ENCODE results near the gene IL17D.

IL17D gene

DNA sequence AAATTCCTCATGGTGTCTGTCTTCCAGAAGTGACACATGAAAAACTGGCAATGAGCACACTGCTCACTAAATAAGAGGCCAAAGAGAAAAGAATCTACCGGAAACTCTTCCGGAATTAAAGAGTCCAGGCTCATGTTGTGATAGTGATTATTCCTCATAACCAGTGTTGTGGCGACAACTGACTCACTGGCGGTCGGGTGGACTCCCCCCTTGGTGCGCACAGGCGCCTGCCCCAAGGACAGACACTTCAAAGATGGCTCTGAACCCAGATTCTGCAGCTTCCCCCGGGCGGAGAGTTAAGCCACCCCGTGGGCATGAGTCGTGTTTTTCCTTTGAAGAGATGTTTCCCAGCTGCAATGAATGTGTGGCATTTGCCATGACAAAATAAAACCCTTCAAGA, 10.3 kb downstream of the IL17D start:
- H3K4me1 ChIP-seq, result peaks cover 2% of the 10 kb centered on the region; the same call in 1 of the 2 replicates
- TF ChIP-seq, protein P1, sequence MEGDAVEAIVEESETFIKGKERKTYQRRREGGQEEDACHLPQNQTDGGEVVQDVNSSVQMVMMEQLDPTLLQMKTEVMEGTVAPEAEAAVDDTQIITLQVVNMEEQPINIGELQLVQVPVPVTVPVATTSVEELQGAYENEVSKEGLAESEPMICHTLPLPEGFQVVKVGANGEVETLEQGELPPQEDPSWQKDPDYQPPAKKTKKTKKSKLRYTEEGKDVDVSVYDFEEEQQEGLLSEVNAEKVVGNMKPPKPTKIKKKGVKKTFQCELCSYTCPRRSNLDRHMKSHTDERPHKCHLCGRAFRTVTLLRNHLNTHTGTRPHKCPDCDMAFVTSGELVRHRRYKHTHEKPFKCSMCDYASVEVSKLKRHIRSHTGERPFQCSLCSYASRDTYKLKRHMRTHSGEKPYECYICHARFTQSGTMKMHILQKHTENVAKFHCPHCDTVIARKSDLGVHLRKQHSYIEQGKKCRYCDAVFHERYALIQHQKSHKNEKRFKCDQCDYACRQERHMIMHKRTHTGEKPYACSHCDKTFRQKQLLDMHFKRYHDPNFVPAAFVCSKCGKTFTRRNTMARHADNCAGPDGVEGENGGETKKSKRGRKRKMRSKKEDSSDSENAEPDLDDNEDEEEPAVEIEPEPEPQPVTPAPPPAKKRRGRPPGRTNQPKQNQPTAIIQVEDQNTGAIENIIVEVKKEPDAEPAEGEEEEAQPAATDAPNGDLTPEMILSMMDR (IDR thresholded peaks at IDR 0.05; ENCODE audit: low read depth, low read length), result no peak
- DNase-seq, result no peak
- no peaks in the 10 kb centered on the region for H3K27me3 ChIP-seq
- H3K4me3 ChIP-seq (ENCODE audit: low read depth, low read length), result no peak overlapping the region
- no peaks in the 10 kb centered on the region for H3K9me3 ChIP-seq
- no peaks in the 10 kb centered on the region for H3K36me3 ChIP-seq

DNA sequence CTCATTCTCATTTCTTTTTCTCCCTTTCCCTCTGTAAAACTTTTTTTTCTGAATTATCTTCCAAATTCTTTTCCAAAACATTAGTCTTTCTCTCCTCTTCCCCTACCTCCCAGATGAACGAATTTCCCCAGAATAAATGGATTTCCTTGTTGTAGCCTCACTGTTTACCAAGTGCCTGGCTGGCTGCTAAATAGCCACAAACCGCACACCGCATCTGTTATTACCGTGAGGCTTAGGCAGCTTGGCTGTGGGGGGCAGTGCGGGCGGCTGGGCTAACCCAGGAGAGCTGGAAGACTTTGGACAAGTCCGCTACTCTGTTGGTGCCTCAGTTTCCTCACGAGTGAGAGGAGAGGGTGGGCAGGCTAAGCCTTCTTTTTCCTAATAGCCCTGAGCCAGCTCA, 10.7 kb downstream of the IL17D start:
- DNase-seq, result no peak
- Histone ChIP-seq H3K27me3 (no peaks in the 10 kb centered on the region), H3K4me1 (peaks cover 2% of the 10 kb centered on the region; the same call in 1 of the 2 replicates), H3K36me3 (no peaks in the 10 kb centered on the region), H3K9me3 (no peaks in the 10 kb centered on the region), H3K4me3 (ENCODE audit: low read depth, low read length) (no peak overlapping the region)
- TF ChIP-seq, protein P1 (IDR thresholded peaks at IDR 0.05; ENCODE audit: low read depth, low read length), result no peak

DNA sequence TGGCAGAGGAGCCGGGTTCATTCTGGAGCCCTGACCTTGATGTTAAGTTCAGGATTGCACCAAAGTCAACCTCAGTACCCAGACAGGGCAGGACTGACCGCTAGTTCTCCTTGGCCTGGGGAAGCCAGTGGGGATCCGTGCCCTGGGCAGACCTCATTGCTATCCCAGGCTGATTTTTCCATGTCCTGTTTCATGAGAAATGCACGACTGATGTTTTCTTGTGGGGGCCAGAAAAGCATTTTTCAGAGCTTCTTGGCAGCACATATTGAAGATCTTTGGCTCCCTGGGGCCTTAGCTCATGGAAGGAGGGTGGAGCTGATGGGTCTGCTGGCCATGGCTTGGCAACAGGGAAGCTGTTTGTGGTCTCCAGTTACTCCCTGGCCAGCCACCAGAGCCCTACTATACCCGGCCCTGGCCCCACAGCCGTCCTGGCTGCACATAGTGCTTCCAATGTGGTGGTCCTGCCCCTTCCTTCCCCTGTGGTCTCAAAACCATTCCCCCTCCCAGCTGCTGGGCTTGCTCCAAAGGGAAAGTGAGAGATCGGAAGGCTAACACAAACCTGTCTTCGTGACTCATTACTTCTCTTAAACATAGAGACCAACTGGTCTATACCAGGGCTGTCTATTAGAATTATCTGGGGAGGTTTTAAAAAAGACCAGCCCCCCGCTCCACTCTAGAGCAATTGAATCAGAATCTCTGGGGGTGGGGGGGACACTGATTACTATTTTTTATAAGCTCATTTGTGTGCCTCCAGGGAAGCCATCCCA, 11.2 kb downstream of the IL17D start:
- no peaks in the 10 kb centered on the region for H3K27me3 ChIP-seq
- H3K4me1 ChIP-seq, result peaks cover 2% of the 10 kb centered on the region; the same call in 1 of the 2 replicates
- H3K9me3 ChIP-seq, result no peaks in the 10 kb centered on the region
- H3K36me3 ChIP-seq, result no peaks in the 10 kb centered on the region
- H3K4me3 ChIP-seq (ENCODE audit: low read depth, low read length), result no peak overlapping the region
- TF ChIP-seq, protein P1 (IDR thresholded peaks at IDR 0.05; ENCODE audit: low read depth, low read length), result no peak
- no peak for DNase-seq

DNA sequence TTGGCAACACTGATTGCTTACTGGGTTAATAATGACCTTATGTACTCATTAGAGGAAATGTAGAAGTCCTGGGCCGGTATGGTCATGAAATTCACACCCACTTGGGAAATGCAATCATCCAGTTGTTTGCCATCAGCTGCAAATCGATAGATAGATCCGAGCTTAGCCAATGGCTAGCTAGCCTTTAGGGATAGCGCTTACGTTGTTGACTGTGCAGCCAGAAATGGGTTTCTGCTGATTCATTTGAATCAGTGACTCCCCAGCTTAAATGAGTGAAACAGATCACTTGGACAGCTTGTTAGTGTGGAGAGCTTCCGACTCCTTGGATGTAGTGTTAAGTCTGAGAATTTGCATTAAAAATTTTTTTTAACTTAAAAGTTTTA, 11.8 kb downstream of the IL17D start:
- no peaks in the 10 kb centered on the region for H3K27me3 ChIP-seq
- DNase-seq, result no peak
- H3K36me3 ChIP-seq, result no peaks in the 10 kb centered on the region
- no peak overlapping the region for H3K4me3 ChIP-seq (ENCODE audit: low read depth, low read length)
- H3K9me3 ChIP-seq, result no peaks in the 10 kb centered on the region
- H3K4me1 ChIP-seq, result peaks cover 2% of the 10 kb centered on the region; the same call in 1 of the 2 replicates
- TF ChIP-seq, protein P1 (IDR thresholded peaks at IDR 0.05; ENCODE audit: low read depth, low read length), result no peak

DNA sequence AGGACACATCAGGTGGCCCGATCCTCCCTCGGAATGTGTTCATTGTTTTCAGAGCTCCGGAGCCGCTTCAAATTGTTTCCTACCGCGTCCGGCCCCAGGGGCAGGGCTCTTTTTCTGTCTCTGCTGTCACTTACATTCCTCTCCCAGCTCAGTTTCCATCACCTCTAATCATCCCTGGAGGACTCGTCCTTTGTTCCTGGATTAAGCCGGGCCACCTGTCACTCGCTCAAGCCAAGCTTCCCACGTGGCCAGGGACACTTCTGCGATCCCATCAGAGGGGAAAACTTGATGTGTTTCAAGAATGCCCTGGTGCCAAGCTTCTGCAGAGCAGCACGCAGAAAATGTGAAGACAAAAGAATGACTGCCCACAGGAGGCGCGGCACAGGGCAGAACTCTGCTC, 13.5 kb downstream of the IL17D start:
- H3K36me3 ChIP-seq, result no peaks in the 10 kb centered on the region
- no peak for DNase-seq
- no peaks in the 10 kb centered on the region for H3K27me3 ChIP-seq
- TF ChIP-seq, protein P1 (IDR thresholded peaks at IDR 0.05; ENCODE audit: low read depth, low read length), result no peak
- no peak overlapping the region for H3K4me3 ChIP-seq (ENCODE audit: low read depth, low read length)
- no peaks in the 10 kb centered on the region for H3K9me3 ChIP-seq
- peaks cover 2% of the 10 kb centered on the region; the same call in 1 of the 2 replicates for H3K4me1 ChIP-seq
